Gastrocnemius medialis (tissue), 4 donors: ENCODE results near the gene LDLRAP1. TPM values are rescaled to one million over a fixed set of nuclear protein-coding genes. Genes with fewer than 3 reads are reported as not detected.

Experiments
- ATAC-seq, 2 donors: fragments of 150-250 bp; one replicate each; pipeline ENCODE4 v1.9.1; 2016
- DNase-seq, 2 donors: peaks; one replicate each; pipeline ENCODE4 v3.0.0-alpha.2; 2019
- H3K27ac ChIP-seq, 4 donors: fragments of 200-600 bp; sonication (generic); 1 replicate in 1 of 4; 2 replicates in 3 of 4; pipeline ENCODE4 v1.5.1; 2016 to 2018; ENCODE audit warnings: mild to moderate bottlenecking in 2 of 4, moderate library complexity in 1 of 4
- H3K27me3 ChIP-seq, 3 donors: fragments of 200-600 bp; sonication (generic) in 2 of 3; 1 replicate in 1 of 3; 2 replicates in 2 of 3; pipeline versions ENCODE4 v1.5.1 to v1.6.0; 2016 to 2019; ENCODE audit warnings: mild to moderate bottlenecking in 1 of 3, moderate library complexity in 1 of 3
- H3K36me3 ChIP-seq, 2 donors: fragments of 200-600 bp; sonication (generic) in 1 of 2; one replicate each; pipeline ENCODE4 v1.5.1; 2017 to 2018
- H3K4me1 ChIP-seq, 2 donors: fragments of 200-600 bp; sonication (generic) in 1 of 2; one replicate each; pipeline ENCODE4 v1.5.1; 2016 to 2017; ENCODE audit warnings: mild to moderate bottlenecking in 2 of 2
- H3K4me3 ChIP-seq, 4 donors: fragments of 200-600 bp; sonication (generic) in 3 of 4; 1 replicate in 1 of 4; 2 replicates in 3 of 4; pipeline ENCODE4 v1.5.1; 2016 to 2019; ENCODE audit warnings: mild to moderate bottlenecking in 2 of 4
- H3K9me3 ChIP-seq, 3 donors: fragments of 200-600 bp; sonication (generic) in 2 of 3; 1 replicate in 1 of 3; 2 replicates in 2 of 3; pipeline ENCODE4 v1.5.1; 2016 to 2019
- CTCF ChIP-seq, 5 experiments: fragments of 450-650 bp in 3 of 5; fragments of 200-600 bp in 2 of 5; sonication (generic) in 2 of 5; IDR thresholded peaks in 4 of 5; conservative IDR thresholded peaks in 1 of 5; 1 replicate in 4 of 5; 2 replicates in 1 of 5; pipeline ENCODE4 v1.5.1; 2016 to 2019; ENCODE audit warnings: antibody characterized with exemption in 5 of 5, mild to moderate bottlenecking in 3 of 5, moderate library complexity in 3 of 5
- POLR2A ChIP-seq, 2 donors: fragments of 450-650 bp; IDR thresholded peaks; one replicate each; pipeline ENCODE4 v1.6.1; 2017; ENCODE audit warnings: antibody characterized with exemption in 2 of 2, mild to moderate bottlenecking in 2 of 2, moderate library complexity in 2 of 2
- in situ Hi-C, 4 donors: fragments of 200-750 bp; cut with MboI; loops; one replicate each; pipeline versions ENCODE4 v1.15.0 to v1.8.0; 2017; ENCODE audit warnings: low sequenced_read_pairs in 4 of 4
- intact Hi-C: fragments of 100-400 bp; cut with DNase I; formaldehyde crosslinking; loops from one replicate; pipeline ENCODE4 v1.15.1; 2023; ENCODE audit warnings: low total_unique reads
- total RNA-seq, 4 donors: library from RNA; depleted of rRNA; stranded (reverse); fragments of >200 nt; gene quantifications; one replicate each; pipeline versions ENCODE4 v1.1.0 to v1.2.3, GENCODE V29; 2016

Gene LDLRAP1
- total RNA-seq, 4 donors from 2014 or later, result 10.0 to 17.9 (median 14.2) TPM

GRCh38 chr1:25572107-25572506 lies 28.7 kb downstream of the LDLRAP1 start:
- H3K36me3 ChIP-seq, result no peaks in the 10 kb centered on the region
- no peak overlapping the region for H3K27ac ChIP-seq
- no peaks in the 10 kb centered on the region for H3K9me3 ChIP-seq
- H3K4me1 ChIP-seq, result peaks cover 30 to 42% of the 10 kb centered on the region in 2 donors
- no peaks in the 10 kb centered on the region for H3K27me3 ChIP-seq
- intact Hi-C loops (no loop called here), in situ Hi-C loops (no loop called here)
- no peak overlapping the region for H3K4me3 ChIP-seq
- no peak for TF ChIP-seq CTCF (IDR thresholded peaks at IDR 0.05 in 4 of 5, conservative IDR thresholded peaks at IDR 0.05 in 1 of 5)
- no peak for TF ChIP-seq POLR2A (IDR thresholded peaks at IDR 0.05)
- peak; percentile 13 to 48 for ATAC-seq
- no peak for DNase-seq

- no peak overlapping the region for H3K4me3 ChIP-seq
- intact Hi-C loops (no loop called here), in situ Hi-C loops (no loop called here)
- no peaks in the 10 kb centered on the region for H3K36me3 ChIP-seq
- DNase-seq, result no peak
- no peaks in the 10 kb centered on the region for H3K9me3 ChIP-seq
- peaks cover 21 to 34% of the 10 kb centered on the region in 2 donors for H3K4me1 ChIP-seq
- no peak overlapping the region for H3K27ac ChIP-seq
- H3K27me3 ChIP-seq, result no peaks in the 10 kb centered on the region
- peak; percentile 56 to 77 (median 65) for TF ChIP-seq CTCF (IDR thresholded peaks at IDR 0.05 in 4 of 5, conservative IDR thresholded peaks at IDR 0.05 in 1 of 5)
- TF ChIP-seq POLR2A (IDR thresholded peaks at IDR 0.05), result no peak
- ATAC-seq, result peak in 1 of 2 donors; percentile 47
These were observed 29.5 kb downstream of the LDLRAP1 start for GRCh38 chr1:25572708-25573590.

- TF ChIP-seq POLR2A (IDR thresholded peaks at IDR 0.05), result no peak
- TF ChIP-seq CTCF (IDR thresholded peaks at IDR 0.05 in 4 of 5, conservative IDR thresholded peaks at IDR 0.05 in 1 of 5), result no peak
- Histone ChIP-seq H3K4me3 (no peak overlapping the region), H3K27me3 (no peaks in the 10 kb centered on the region), H3K9me3 (no peaks in the 10 kb centered on the region), H3K36me3 (no peaks in the 10 kb centered on the region), H3K4me1 (peaks cover 15 to 28% of the 10 kb centered on the region in 2 donors), H3K27ac (no peak overlapping the region)
- DNase-seq, result no peak
- peak; percentile 22 to 43 for ATAC-seq
- intact Hi-C loops, result no loop called here
- in situ Hi-C loops, result no loop called here
These were observed 30.2 kb downstream of the LDLRAP1 start for GRCh38 chr1:25573591-25573930.

- intact Hi-C loops, result no loop called here
- no peak for ATAC-seq
- Histone ChIP-seq H3K36me3 (no peaks in the 10 kb centered on the region), H3K4me1 (peaks cover 12 to 24% of the 10 kb centered on the region in 2 donors), H3K9me3 (no peaks in the 10 kb centered on the region), H3K4me3 (no peak overlapping the region), H3K27ac (no peak overlapping the region), H3K27me3 (no peaks in the 10 kb centered on the region)
- in situ Hi-C loops, result no loop called here
- no peak for DNase-seq
- TF ChIP-seq CTCF (IDR thresholded peaks at IDR 0.05 in 4 of 5, conservative IDR thresholded peaks at IDR 0.05 in 1 of 5) (no peak), POLR2A (IDR thresholded peaks at IDR 0.05) (no peak)
These were observed 30.6 kb downstream of the LDLRAP1 start for GRCh38 chr1:25573961-25574360.
